ENCODE results near the gene ANKMY1.

The ANKMY1 gene

DNA sequence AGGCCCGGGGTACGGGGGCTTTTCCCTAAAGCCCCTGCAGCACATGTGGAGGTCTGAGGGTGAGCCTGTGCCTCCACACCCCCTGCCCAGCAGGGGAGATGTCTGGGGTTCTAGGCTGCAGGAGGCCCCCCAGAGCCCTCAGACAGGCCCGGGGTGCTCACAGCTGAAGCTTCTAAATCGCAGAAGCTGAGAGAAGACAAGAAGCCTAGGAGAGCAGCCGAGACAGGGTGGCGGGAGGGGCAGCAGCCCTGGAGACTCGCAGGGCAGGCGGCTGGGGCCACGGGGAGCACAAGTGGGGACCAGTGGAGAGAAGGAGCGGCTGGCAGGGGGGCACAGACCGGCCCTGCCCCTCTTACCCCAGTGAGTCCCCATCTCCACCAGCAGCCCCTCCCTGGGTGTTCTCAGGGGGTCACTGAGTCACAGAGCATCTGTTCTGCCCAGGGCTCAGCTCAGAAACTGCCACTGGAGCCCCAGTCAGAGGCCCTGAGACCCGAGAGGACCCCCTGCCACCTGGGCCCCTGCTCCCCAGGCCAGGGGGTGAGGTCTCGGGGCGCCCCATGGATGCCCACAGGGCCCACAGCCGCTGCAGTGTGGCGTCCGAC lies 96.2 kb downstream of the ANKMY1 start:
- no peak overlapping the region for H3K4me3 ChIP-seq (ENCODE audit: low read depth in 1 of 5, low read length in 5 of 5)
- no peak overlapping the region for H3K27ac ChIP-seq (ENCODE audit: low read depth, low read length)
- peaks cover 0 to 9% (median under 1%) of the 10 kb centered on the region in 5 donors for H3K27me3 ChIP-seq (ENCODE audit: control insufficient read depth in 5 of 5, insufficient read depth in 4 of 5, low read length in 5 of 5)
- peaks cover 0 to 3% (median 0%) of the 10 kb centered on the region in 5 donors for H3K9me3 ChIP-seq (ENCODE audit: control insufficient read depth in 5 of 5, low read length in 5 of 5)
- H3K4me1 ChIP-seq (ENCODE audit: control insufficient read depth in 5 of 5, insufficient read depth in 5 of 5, low read length in 5 of 5), result peaks cover 0 to 11% (median 8%) of the 10 kb centered on the region in 5 donors
- peaks cover 0 to 34% (median 20%) of the 10 kb centered on the region in 5 donors for H3K36me3 ChIP-seq (ENCODE audit: control insufficient read depth in 5 of 5, insufficient read depth in 5 of 5, low read length in 5 of 5)
- no peak overlapping the region for H3K9ac ChIP-seq (ENCODE audit: low read length in 5 of 5)

DNA sequence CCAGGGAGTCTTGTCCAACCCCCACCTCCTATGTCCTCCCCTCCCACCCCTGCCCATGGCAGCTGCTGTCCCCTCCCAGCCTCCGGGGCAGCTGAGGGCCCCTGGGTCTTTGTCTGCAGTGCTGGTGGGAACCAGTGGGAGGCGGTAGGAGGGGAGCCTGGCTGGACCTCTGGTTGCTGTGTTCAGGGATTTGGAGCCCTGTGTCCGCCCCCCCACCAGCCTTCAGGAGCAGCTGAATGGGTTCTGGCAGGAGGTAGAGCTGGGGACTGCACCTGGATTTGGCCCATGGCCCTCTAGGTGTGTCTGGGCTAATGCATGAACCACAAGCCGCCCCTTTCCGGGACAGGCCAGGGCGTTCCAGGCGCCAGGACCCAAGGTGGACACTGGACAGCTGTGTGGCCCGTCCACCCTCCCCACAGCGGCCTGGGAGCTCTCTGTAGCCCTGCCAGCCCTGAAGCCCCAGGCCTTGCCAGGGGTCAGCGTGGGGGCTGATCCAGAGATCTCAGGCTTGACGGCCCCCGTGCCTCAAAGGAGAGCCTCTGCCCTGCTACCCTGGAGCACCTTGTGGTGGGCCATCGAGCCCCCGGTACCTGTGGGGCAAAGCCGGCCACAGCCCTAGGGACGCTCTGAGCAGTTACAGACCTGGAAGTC lies 96.9 kb downstream of the ANKMY1 start:
- Histone ChIP-seq H3K9me3 (ENCODE audit: control insufficient read depth in 5 of 5, low read length in 5 of 5) (peaks cover 0 to 3% (median 0%) of the 10 kb centered on the region in 5 donors), H3K4me3 (ENCODE audit: low read depth in 1 of 5, low read length in 5 of 5) (no peak overlapping the region), H3K4me1 (ENCODE audit: control insufficient read depth in 5 of 5, insufficient read depth in 5 of 5, low read length in 5 of 5) (peaks cover 0 to 11% (median 2%) of the 10 kb centered on the region in 5 donors), H3K36me3 (ENCODE audit: control insufficient read depth in 5 of 5, insufficient read depth in 5 of 5, low read length in 5 of 5) (peaks cover 0 to 34% (median 20%) of the 10 kb centered on the region in 5 donors), H3K9ac (ENCODE audit: low read length in 5 of 5) (no peak overlapping the region), H3K27me3 (ENCODE audit: control insufficient read depth in 5 of 5, insufficient read depth in 4 of 5, low read length in 5 of 5) (peaks cover 0 to 13% (median 3%) of the 10 kb centered on the region in 5 donors), H3K27ac (ENCODE audit: low read depth, low read length) (no peak overlapping the region)

DNA sequence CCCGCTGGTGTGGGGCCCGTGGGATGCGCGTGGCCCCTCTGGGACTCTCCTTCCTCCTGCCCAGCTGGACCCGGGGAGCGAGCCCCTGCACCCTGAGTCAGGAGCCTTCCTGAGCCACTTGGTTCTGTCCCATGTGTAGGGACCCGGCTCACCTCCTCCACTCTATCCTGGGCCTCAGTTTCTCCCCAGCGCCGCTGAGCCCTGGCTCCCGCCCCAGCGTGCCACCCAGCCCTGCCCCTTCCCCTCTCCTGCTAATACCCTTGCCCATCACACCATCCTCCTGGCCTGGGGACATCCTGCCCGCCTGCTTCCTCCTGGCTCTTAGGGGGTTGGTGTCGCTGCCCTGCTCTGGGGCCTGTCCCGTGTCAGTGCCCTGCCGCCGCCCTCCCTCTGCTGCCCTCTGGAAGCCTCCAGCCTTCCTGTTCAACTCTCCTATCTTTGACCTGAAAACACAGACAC lies 97.5 kb downstream of the ANKMY1 start:
- H3K27me3 ChIP-seq (ENCODE audit: control insufficient read depth in 5 of 5, insufficient read depth in 4 of 5, low read length in 5 of 5), result peaks cover 0 to 13% (median 3%) of the 10 kb centered on the region in 5 donors
- peaks cover 0 to 13% (median 6%) of the 10 kb centered on the region in 5 donors for H3K4me1 ChIP-seq (ENCODE audit: control insufficient read depth in 5 of 5, insufficient read depth in 5 of 5, low read length in 5 of 5)
- H3K4me3 ChIP-seq (ENCODE audit: low read depth in 1 of 5, low read length in 5 of 5), result no peak overlapping the region
- H3K9ac ChIP-seq (ENCODE audit: low read length in 5 of 5), result no peak overlapping the region
- H3K9me3 ChIP-seq (ENCODE audit: control insufficient read depth in 5 of 5, low read length in 5 of 5), result peaks cover 0 to 3% (median 0%) of the 10 kb centered on the region in 5 donors
- H3K36me3 ChIP-seq (ENCODE audit: control insufficient read depth in 5 of 5, insufficient read depth in 5 of 5, low read length in 5 of 5), result peaks cover 0 to 28% (median 16%) of the 10 kb centered on the region in 5 donors
- H3K27ac ChIP-seq (ENCODE audit: low read depth, low read length), result no peak overlapping the region

DNA sequence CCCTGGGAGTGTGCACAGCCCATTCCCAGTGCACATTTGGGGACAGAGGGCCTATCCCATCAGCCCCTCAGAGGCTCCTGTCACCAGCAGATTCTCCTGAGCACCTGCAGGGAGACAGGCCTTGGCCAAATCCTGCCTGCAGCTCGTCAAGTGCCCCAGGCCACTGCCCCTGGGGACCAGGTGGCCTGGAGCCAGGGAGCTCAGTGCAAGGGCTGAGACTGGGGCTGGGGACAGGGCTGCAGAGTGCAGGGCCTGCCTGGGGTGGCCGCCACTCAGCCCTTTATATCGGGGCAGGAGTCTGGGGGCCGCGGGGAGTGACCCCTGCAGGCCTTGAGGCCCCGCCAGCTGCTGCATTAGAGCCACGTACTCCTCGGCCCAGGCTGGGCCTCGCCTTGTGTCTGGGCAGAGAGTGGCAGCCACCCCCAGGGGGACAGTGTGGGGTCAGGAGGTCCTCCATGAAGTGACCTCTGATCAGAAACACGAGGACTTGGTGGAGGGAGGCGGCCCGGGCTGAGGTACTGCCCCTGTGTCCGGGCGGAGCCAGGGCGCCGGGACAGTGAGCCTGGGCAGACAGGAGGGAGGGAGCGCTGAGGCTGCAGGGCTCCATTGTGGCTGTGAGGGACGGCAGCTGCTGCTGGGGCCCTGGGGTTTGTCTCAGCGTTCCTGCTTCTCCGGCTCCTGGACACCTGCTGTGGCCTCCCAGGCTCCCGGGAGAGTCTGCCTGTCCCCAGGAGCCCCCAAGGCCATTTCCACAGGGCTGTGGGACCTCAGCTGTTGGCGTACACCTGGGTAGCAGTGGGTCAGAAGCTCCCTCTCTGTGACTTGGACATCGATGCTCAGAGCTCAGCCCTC lies 98.2 kb downstream of the ANKMY1 start:
- Histone ChIP-seq H3K27me3 (ENCODE audit: control insufficient read depth in 5 of 5, insufficient read depth in 4 of 5, low read length in 5 of 5) (peaks cover 0 to 15% (median 7%) of the 10 kb centered on the region in 5 donors), H3K9ac (ENCODE audit: low read length in 5 of 5) (no peak overlapping the region), H3K27ac (ENCODE audit: low read depth, low read length) (no peak overlapping the region), H3K9me3 (ENCODE audit: control insufficient read depth in 5 of 5, low read length in 5 of 5) (peaks cover 0 to 3% (median 0%) of the 10 kb centered on the region in 5 donors), H3K36me3 (ENCODE audit: control insufficient read depth in 5 of 5, insufficient read depth in 5 of 5, low read length in 5 of 5) (peaks cover 0 to 22% (median 11%) of the 10 kb centered on the region in 5 donors), H3K4me1 (ENCODE audit: control insufficient read depth in 5 of 5, insufficient read depth in 5 of 5, low read length in 5 of 5) (peaks cover 0 to 16% (median 10%) of the 10 kb centered on the region in 5 donors), H3K4me3 (ENCODE audit: low read depth in 1 of 5, low read length in 5 of 5) (no peak overlapping the region)

DNA sequence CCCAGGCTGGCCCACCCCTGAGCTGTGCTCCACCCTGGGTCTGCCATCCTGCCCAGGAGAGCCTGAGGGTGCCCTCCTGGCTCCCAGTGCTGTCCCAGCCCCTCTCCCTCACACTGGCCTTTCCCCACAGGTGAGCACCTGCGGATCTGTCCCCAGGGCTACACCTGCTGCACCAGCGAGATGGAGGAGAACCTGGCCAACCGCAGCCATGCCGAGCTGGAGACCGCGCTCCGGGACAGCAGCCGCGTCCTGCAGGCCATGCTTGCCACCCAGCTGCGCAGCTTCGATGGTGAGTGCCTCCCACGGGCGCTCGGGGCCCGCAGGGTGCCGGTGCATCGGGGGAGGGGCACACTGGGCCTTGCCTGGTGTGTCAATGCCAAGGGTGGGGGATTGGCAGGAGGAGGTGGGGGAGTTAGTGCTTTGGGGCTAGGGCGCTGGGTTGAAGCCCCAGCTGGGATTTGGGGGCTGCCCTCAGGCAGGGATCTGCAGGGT lies 98.8 kb downstream of the ANKMY1 start:
- peaks cover 0 to 16% (median 11%) of the 10 kb centered on the region in 5 donors for H3K4me1 ChIP-seq (ENCODE audit: control insufficient read depth in 5 of 5, insufficient read depth in 5 of 5, low read length in 5 of 5)
- peaks cover 0 to 1% (median 0%) of the 10 kb centered on the region in 5 donors for H3K9me3 ChIP-seq (ENCODE audit: control insufficient read depth in 5 of 5, low read length in 5 of 5)
- H3K36me3 ChIP-seq (ENCODE audit: control insufficient read depth in 5 of 5, insufficient read depth in 5 of 5, low read length in 5 of 5), result peaks cover 0 to 15% (median 5%) of the 10 kb centered on the region in 5 donors

DNA sequence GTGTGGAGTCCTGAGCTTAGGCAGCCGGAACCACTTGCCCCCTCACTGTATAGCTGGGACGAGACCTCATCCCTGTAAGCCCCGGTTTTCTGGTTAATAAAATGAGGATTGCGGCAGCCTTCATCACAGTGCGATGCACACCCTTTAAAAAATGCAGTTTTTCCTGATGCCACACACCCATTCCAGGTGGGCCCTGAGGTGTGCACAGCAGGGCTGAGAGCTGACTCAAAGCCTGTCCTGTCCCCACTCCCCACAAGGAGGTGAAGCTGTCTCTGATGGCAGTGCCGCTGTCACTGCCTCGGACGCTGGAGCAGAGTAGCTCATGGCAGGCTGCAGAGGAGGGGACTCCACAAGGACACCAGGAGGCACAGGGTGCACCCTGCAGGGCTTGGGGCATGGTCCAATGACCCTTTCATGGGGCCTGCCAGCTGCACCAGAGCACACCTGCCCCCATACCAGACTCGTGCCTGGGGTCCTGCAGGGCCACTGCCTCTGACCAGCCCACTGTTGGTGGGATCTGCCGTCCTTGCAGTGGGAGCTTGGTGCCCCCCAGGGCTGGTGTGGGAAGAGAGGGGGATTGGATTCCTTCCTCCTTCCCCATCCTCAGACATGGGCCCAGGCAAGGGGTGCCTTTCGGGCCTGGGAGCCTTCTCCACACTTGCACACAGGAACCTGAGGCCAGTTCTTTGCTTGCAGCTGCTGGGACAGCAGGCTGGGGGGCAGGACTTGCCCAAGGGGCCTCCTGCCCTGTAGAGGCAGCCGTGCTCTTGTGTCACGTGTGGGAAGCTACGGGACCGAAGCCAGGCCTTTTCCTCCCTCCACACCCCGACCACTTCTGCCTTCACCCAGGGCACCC lies 99.5 kb downstream of the ANKMY1 start:
- H3K4me1 ChIP-seq (ENCODE audit: control insufficient read depth in 5 of 5, insufficient read depth in 5 of 5, low read length in 5 of 5), result peaks cover 0 to 17% (median 11%) of the 10 kb centered on the region in 5 donors
- H3K27ac ChIP-seq (ENCODE audit: low read depth, low read length), result no peak overlapping the region
- H3K9ac ChIP-seq (ENCODE audit: low read length in 5 of 5), result no peak overlapping the region
- H3K27me3 ChIP-seq (ENCODE audit: control insufficient read depth in 5 of 5, insufficient read depth in 4 of 5, low read length in 5 of 5), result peaks cover 0 to 20% (median 13%) of the 10 kb centered on the region in 5 donors
- H3K36me3 ChIP-seq (ENCODE audit: control insufficient read depth in 5 of 5, insufficient read depth in 5 of 5, low read length in 5 of 5), result peaks cover 0 to 8% (median 0%) of the 10 kb centered on the region in 5 donors
- H3K4me3 ChIP-seq (ENCODE audit: low read depth in 1 of 5, low read length in 5 of 5), result no peak overlapping the region
- no peaks in the 10 kb centered on the region for H3K9me3 ChIP-seq (ENCODE audit: control insufficient read depth in 5 of 5, low read length in 5 of 5)

More for the DNA sequence above, 98.8 kb downstream of the ANKMY1 start:
- H3K4me3 ChIP-seq (ENCODE audit: low read depth in 1 of 5, low read length in 5 of 5), result no peak overlapping the region
- H3K27me3 ChIP-seq (ENCODE audit: control insufficient read depth in 5 of 5, insufficient read depth in 4 of 5, low read length in 5 of 5), result peaks cover 0 to 20% (median 12%) of the 10 kb centered on the region in 5 donors
- no peak overlapping the region for H3K9ac ChIP-seq (ENCODE audit: low read length in 5 of 5)
- H3K27ac ChIP-seq (ENCODE audit: low read depth, low read length), result no peak overlapping the region

DNA sequence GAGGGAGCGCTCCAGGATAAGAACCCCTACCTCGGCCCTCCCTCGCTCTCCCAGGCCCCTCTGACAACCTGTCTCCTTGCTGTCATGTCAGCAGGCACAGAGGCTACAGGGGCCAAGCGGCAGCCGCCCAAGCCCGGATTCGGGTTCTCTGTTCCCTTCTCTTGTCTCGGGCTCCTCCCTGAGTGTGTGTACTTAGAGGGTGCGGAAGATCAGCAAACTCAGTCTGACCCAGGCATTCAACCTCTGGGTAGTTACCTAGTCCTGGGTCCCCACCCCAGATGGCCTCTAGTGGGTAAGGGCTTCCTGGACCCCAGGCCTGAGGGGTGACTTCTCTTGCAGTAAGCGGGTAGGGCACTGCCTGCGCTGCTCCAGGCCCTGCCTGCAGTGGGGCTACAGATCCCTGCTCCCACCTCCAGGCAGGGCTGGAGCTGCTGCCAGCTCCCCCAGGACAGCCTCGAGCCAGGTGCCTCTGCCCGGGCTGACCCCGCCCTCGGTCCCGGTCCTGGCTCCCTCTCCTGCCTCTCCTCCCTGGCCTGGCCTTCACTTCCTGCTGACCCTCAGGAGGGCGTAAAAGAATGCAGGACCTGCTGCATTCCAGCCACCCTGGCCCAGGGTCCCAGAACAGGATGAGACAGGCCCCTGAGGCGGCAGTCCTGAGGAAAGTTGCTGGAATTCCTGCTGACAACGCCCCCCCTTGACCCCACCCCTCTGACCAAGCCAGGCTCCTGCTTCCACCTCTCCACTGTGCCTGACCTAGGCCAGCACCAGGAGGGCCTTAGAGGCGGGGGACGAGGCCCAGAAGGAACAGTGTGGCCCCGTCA lies 100.4 kb downstream of the ANKMY1 start:
- H3K4me3 ChIP-seq (ENCODE audit: low read depth in 1 of 5, low read length in 5 of 5), result no peak overlapping the region
- no peaks in the 10 kb centered on the region for H3K9me3 ChIP-seq (ENCODE audit: control insufficient read depth in 5 of 5, low read length in 5 of 5)
- peaks cover 0 to 20% (median 13%) of the 10 kb centered on the region in 5 donors for H3K27me3 ChIP-seq (ENCODE audit: control insufficient read depth in 5 of 5, insufficient read depth in 4 of 5, low read length in 5 of 5)
- H3K9ac ChIP-seq (ENCODE audit: low read length in 5 of 5), result no peak overlapping the region
- peaks cover 0 to 2% (median 0%) of the 10 kb centered on the region in 5 donors for H3K36me3 ChIP-seq (ENCODE audit: control insufficient read depth in 5 of 5, insufficient read depth in 5 of 5, low read length in 5 of 5)
- peaks cover 0 to 20% (median 12%) of the 10 kb centered on the region in 5 donors for H3K4me1 ChIP-seq (ENCODE audit: control insufficient read depth in 5 of 5, insufficient read depth in 5 of 5, low read length in 5 of 5)
- H3K27ac ChIP-seq (ENCODE audit: low read depth, low read length), result no peak overlapping the region

DNA sequence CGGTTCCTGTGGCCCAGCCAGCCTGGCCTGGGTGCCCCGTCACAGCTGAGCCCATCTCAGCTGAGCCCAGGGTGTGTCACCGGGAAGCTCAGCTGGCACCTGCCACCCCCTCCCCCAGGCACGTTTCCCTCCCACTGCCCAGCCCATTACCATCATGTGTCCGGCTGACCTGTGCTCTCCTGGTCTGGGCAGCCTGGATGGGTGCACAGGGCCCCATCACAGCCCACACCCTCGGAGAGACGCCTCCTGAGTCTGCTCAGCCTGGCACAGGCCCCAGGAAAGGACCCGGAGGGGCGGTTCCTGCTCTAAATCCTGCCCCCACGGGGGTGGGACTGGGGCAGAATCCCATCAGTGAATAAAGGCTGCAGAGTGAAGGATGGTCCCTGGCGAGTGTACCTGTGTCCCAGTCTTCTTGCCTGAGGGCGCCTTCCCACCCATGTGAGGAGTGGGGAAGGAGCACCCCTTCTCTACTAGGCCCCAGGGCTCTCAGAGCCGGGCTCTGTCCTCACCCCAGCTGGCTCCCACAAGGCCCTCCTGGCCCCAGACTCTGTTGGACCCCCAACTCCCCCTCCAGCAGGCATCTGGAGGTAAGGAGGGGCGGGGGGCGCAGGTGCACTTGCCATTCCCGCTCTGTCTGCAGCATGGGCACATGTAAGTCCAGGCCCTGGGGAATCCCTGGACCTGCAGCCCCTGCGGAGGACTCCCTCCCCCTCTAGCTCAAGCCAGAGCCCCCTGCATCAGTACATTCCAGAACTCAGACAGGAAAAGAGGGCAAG lies 101.2 kb downstream of the ANKMY1 start:
- Histone ChIP-seq H3K9me3 (ENCODE audit: control insufficient read depth in 5 of 5, low read length in 5 of 5) (no peaks in the 10 kb centered on the region), H3K27ac (ENCODE audit: low read depth, low read length) (no peak overlapping the region), H3K4me1 (ENCODE audit: control insufficient read depth in 5 of 5, insufficient read depth in 5 of 5, low read length in 5 of 5) (peaks cover 0 to 28% (median 20%) of the 10 kb centered on the region in 5 donors), H3K27me3 (ENCODE audit: control insufficient read depth in 5 of 5, insufficient read depth in 4 of 5, low read length in 5 of 5) (peaks cover 0 to 26% (median 17%) of the 10 kb centered on the region in 5 donors), H3K36me3 (ENCODE audit: control insufficient read depth in 5 of 5, insufficient read depth in 5 of 5, low read length in 5 of 5) (no peaks in the 10 kb centered on the region), H3K4me3 (ENCODE audit: low read depth in 1 of 5, low read length in 5 of 5) (no peak overlapping the region), H3K9ac (ENCODE audit: low read length in 5 of 5) (no peak overlapping the region)

Measured in subcutaneous abdominal adipose tissue (tissue), 5 donors.